GM12873 (cell line): ENCODE measurements around the gene NOS1AP.

Source experiments
- CTCF ChIP-seq: IDR thresholded peaks from 2 replicates; pipeline ENCODE4 v1.5.1; 2012; ENCODE audit warnings: low read depth, mild to moderate bottlenecking, moderate library complexity, low read length, control low read depth; ENCODE audit not compliant: insufficient read depth; ENCODE audit errors: missing control alignments

The NOS1AP gene

GRCh38 chr1:162026881-162027280 lies 42.6 kb upstream of the NOS1AP start:
- no peak for TF ChIP-seq CTCF

DNA sequence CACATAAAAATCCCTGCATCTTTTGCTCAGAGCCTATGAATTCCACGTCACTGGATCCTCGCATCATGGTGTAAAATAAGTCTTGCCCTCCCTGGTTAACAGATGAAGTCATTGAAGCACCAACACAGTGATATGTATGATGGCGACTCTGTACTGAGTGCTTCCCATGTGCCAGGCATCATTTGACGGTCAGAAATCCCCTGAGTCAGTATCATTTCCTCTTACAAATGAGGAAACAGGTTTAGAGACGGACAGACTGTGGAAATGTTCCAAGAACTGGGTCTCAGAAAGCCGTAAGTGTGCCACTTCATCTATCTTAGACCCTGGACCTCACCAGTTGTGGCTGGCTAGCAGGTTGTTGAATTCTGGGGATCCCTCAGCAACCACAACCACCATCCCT lies 40.8 kb upstream of the NOS1AP start:
- TF ChIP-seq CTCF: no peak

- no peak for TF ChIP-seq CTCF
Observed at GRCh38 chr1:162029157-162029556, 40.3 kb upstream of the NOS1AP start.

GRCh38 chr1:162030759-162031280 lies 38.7 kb upstream of the NOS1AP start:
- no peak for TF ChIP-seq CTCF

DNA sequence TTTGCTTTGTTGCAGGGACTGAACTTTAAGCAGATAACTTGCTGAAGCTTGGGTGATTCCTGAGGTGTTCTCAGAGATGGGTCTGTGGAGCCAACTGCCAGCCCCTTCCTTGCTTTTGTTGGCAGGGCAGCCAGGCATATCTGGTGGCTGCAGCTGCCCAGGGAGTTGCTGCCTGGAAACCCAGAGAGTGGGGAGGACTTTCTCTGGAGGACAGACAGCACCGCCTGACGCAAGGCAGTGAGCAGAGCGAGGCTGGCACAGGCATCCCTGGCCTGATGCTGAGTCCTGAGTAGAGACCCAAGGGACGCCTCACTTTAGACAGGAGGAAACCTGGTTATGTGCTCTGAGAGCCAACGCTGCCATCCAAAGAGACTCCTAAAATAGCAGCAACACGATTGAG lies 36.1 kb upstream of the NOS1AP start:
- TF ChIP-seq CTCF: no peak

- TF ChIP-seq CTCF: no peak
Observed at GRCh38 chr1:162035241-162035640, 34.2 kb upstream of the NOS1AP start.

- TF ChIP-seq CTCF: no peak
Observed at GRCh38 chr1:162036163-162036562, 33.3 kb upstream of the NOS1AP start.
